Immature natural killer cell (primary cell): Measurements from ENCODE around the gene NEB. TPM values are rescaled to one million over a fixed set of nuclear protein-coding genes. Genes with fewer than 3 reads are reported as not detected.
"Not testable (repeated sequence)": the region's sequence is repeated elsewhere in the genome, so short reads cannot be mapped to it uniquely, and the experiment has no call there.

Experiments
- DNase-seq, 3 donors: peaks; one replicate each; pipeline ENCODE4 v3.0.0; 2022; ENCODE audit warnings: mixed read lengths in 1 of 3
- H3K27ac Mint-ChIP-seq, 6 donors: one replicate each; pipeline ENCODE4 v1.8.0; 2020; ENCODE audit warnings: mixed read lengths in 6 of 6, mild to moderate bottlenecking in 5 of 6, inconsistent platforms in 4 of 6, moderate library complexity in 3 of 6
- H3K27me3 Mint-ChIP-seq, 3 donors: one replicate each; pipeline ENCODE4 v1.8.0; 2020 to 2021; ENCODE audit warnings: low read depth in 3 of 3, mild to moderate bottlenecking in 3 of 3, mixed read lengths in 3 of 3, moderate library complexity in 3 of 3, inconsistent platforms in 1 of 3
- H3K36me3 Mint-ChIP-seq, 3 donors: one replicate each; pipeline ENCODE4 v1.8.0; 2020; ENCODE audit warnings: mixed read lengths in 3 of 3, inconsistent platforms in 2 of 3, mild to moderate bottlenecking in 2 of 3
- H3K4me1 Mint-ChIP-seq, 2 donors: one replicate each; pipeline ENCODE4 v1.8.0; 2020; ENCODE audit warnings: inconsistent platforms in 2 of 2, mild to moderate bottlenecking in 2 of 2, mixed read lengths in 2 of 2, moderate library complexity in 1 of 2
- H3K4me3 Mint-ChIP-seq, 5 donors: one replicate each; pipeline ENCODE4 v1.8.0; 2020; ENCODE audit warnings: mild to moderate bottlenecking in 5 of 5, mixed read lengths in 5 of 5, inconsistent platforms in 3 of 5, moderate library complexity in 3 of 5
- H3K9me3 Mint-ChIP-seq, 6 donors: one replicate each; pipeline ENCODE4 v1.8.0; 2020; ENCODE audit warnings: mild to moderate bottlenecking in 6 of 6, mixed read lengths in 6 of 6, inconsistent platforms in 4 of 6, moderate library complexity in 3 of 6
- polyA plus RNA-seq, 3 donors: library from polyadenylated mRNA; unstranded; fragments of 300-500 nt; fragmentation: Illumina TruSeq; gene quantifications; one replicate each; pipeline ENCODE4 v1.2.3, GENCODE V29; 2021

The NEB gene
- polyA plus RNA-seq, 3 donors from 2014 or later: 0.61 TPM; not detected in 2

GRCh38 chr2:151650456-151650855 is 83.8 kb downstream of the NEB start:
- peaks cover 0 to 11% (median 10%) of the 10 kb centered on the region in 3 donors for H3K36me3 Mint-ChIP-seq
- no peak for DNase-seq
- no peak overlapping the region for H3K4me3 Mint-ChIP-seq
- H3K27me3 Mint-ChIP-seq: no peaks in the 10 kb centered on the region
- no peaks in the 10 kb centered on the region for H3K4me1 Mint-ChIP-seq
- no peak overlapping the region for H3K27ac Mint-ChIP-seq
- H3K9me3 Mint-ChIP-seq: peaks cover 0 to 4% (median 0%) of the 10 kb centered on the region in 6 donors

- no peak for DNase-seq
- H3K4me3 Mint-ChIP-seq: no peak overlapping the region
- no peaks in the 10 kb centered on the region for H3K27me3 Mint-ChIP-seq
- H3K4me1 Mint-ChIP-seq: no peaks in the 10 kb centered on the region
- H3K36me3 Mint-ChIP-seq: peaks cover under 1 to 11% (median 6%) of the 10 kb centered on the region in 3 donors
- peaks cover 0 to 4% (median 0%) of the 10 kb centered on the region in 6 donors for H3K9me3 Mint-ChIP-seq
- H3K27ac Mint-ChIP-seq: no peak overlapping the region
These were observed 84.3 kb downstream of the NEB start for GRCh38 chr2:151649966-151650365.

GRCh38 chr2:151649400-151649799 is 84.9 kb downstream of the NEB start:
- Mint-ChIP-seq H3K4me3 (no peak overlapping the region), H3K4me1 (no peaks in the 10 kb centered on the region), H3K27me3 (no peaks in the 10 kb centered on the region), H3K27ac (no peak overlapping the region), H3K36me3 (peaks cover 5 to 15% (median 7%) of the 10 kb centered on the region in 3 donors), H3K9me3 (peaks cover 0 to 4% (median 0%) of the 10 kb centered on the region in 6 donors)
- no peak for DNase-seq

- not testable (repeated sequence) for H3K9me3 Mint-ChIP-seq, H3K4me3 Mint-ChIP-seq, H3K27me3 Mint-ChIP-seq, H3K4me1 Mint-ChIP-seq, H3K27ac Mint-ChIP-seq, DNase-seq
- peaks cover 5 to 21% (median 14%) of the 10 kb centered on the region in 3 donors for H3K36me3 Mint-ChIP-seq
These were observed 87.8 kb downstream of the NEB start for GRCh38 chr2:151646512-151646911.

- H3K27me3 Mint-ChIP-seq: no peaks in the 10 kb centered on the region
- no peak overlapping the region for H3K27ac Mint-ChIP-seq
- H3K4me3 Mint-ChIP-seq: no peak overlapping the region
- peaks cover 0 to 4% (median 0%) of the 10 kb centered on the region in 6 donors for H3K9me3 Mint-ChIP-seq
- peaks cover 5 to 17% (median 14%) of the 10 kb centered on the region in 3 donors for H3K36me3 Mint-ChIP-seq
- DNase-seq: no peak
- H3K4me1 Mint-ChIP-seq: peaks cover 17 to 18% of the 10 kb centered on the region in 2 donors
These were observed 89.7 kb downstream of the NEB start for GRCh38 chr2:151644580-151644979.

- DNase-seq, H3K4me3 Mint-ChIP-seq: not testable (repeated sequence)
- peaks cover 5 to 11% (median 10%) of the 10 kb centered on the region in 3 donors for H3K36me3 Mint-ChIP-seq
These were observed 92.4 kb downstream of the NEB start for GRCh38 chr2:151641895-151642294.

GRCh38 chr2:151640087-151640486 is 94.2 kb downstream of the NEB start:
- peaks cover 56 to 59% of the 10 kb centered on the region in 2 donors for H3K4me1 Mint-ChIP-seq
- DNase-seq: no peak
- H3K4me3 Mint-ChIP-seq: peak overlapping the region in 2 of 5 donors; percentile 7 to 33
- peak overlapping the region; percentile 73 to 94 (median 90) for H3K27ac Mint-ChIP-seq
- peaks cover 0 to 4% (median 4%) of the 10 kb centered on the region in 3 donors for H3K27me3 Mint-ChIP-seq
- H3K9me3 Mint-ChIP-seq: peaks cover 0 to 4% (median under 1%) of the 10 kb centered on the region in 6 donors
- H3K36me3 Mint-ChIP-seq: peaks cover 8 to 14% (median 11%) of the 10 kb centered on the region in 3 donors

More at GRCh38 chr2:151641895-151642294, 92.4 kb downstream of the NEB start:
- Mint-ChIP-seq H3K27ac (peak overlapping the region in 1 of 6 donors; percentile 71), H3K4me1 (peaks cover 44% of the 10 kb centered on the region in 2 donors)
- H3K9me3 Mint-ChIP-seq, H3K27me3 Mint-ChIP-seq: not testable (repeated sequence)

- Mint-ChIP-seq H3K4me1 (peaks cover 59 to 66% of the 10 kb centered on the region in 2 donors), H3K4me3 (peak overlapping the region; percentile 58 to 83 (median 72)), H3K27me3 (peaks cover 0 to 4% (median 4%) of the 10 kb centered on the region in 3 donors), H3K27ac (peak overlapping the region; percentile 88 to 94 (median 91)), H3K36me3 (peaks cover 5 to 12% (median 6%) of the 10 kb centered on the region in 3 donors), H3K9me3 (peaks cover 0 to 6% (median 2%) of the 10 kb centered on the region in 6 donors)
- DNase-seq: no peak
These were observed 95.3 kb downstream of the NEB start for GRCh38 chr2:151638990-151639389.

GRCh38 chr2:151638191-151638933 is 95.9 kb downstream of the NEB start:
- Mint-ChIP-seq H3K27me3 (peaks cover 0 to 4% (median 4%) of the 10 kb centered on the region in 3 donors), H3K27ac (peak overlapping the region; percentile 88 to 94 (median 91)), H3K4me3 (peak overlapping the region; percentile 72 to 87 (median 83)), H3K4me1 (peaks cover 66 to 72% of the 10 kb centered on the region in 2 donors), H3K36me3 (peaks cover 3 to 13% (median 6%) of the 10 kb centered on the region in 3 donors), H3K9me3 (peaks cover 0 to 8% (median 3%) of the 10 kb centered on the region in 6 donors)
- peak; percentile 48 to 57 (median 48) for DNase-seq

GRCh38 chr2:151637271-151637781 is 97.0 kb downstream of the NEB start:
- peaks cover 70 to 79% of the 10 kb centered on the region in 2 donors for H3K4me1 Mint-ChIP-seq
- DNase-seq: peak; percentile 65 to 72 (median 70)
- peaks cover 0 to 4% (median 4%) of the 10 kb centered on the region in 3 donors for H3K27me3 Mint-ChIP-seq
- peak overlapping the region; percentile 72 to 87 (median 83) for H3K4me3 Mint-ChIP-seq
- peaks cover 3 to 13% (median 6%) of the 10 kb centered on the region in 3 donors for H3K36me3 Mint-ChIP-seq
- H3K9me3 Mint-ChIP-seq: peaks cover 0 to 8% (median 3%) of the 10 kb centered on the region in 6 donors
- peak overlapping the region; percentile 88 to 94 (median 91) for H3K27ac Mint-ChIP-seq

- H3K4me3 Mint-ChIP-seq: peak overlapping the region in 1 of 5 donors; percentile 21
- peaks cover 58 to 82% of the 10 kb centered on the region in 2 donors for H3K4me1 Mint-ChIP-seq
- peaks cover 3 to 23% (median 6%) of the 10 kb centered on the region in 3 donors for H3K36me3 Mint-ChIP-seq
- H3K9me3 Mint-ChIP-seq: peaks cover 0 to 8% (median 3%) of the 10 kb centered on the region in 6 donors
- DNase-seq: no peak
- H3K27ac Mint-ChIP-seq: peak overlapping the region in 1 of 6 donors; percentile 28
- peaks cover 0 to 4% (median 4%) of the 10 kb centered on the region in 3 donors for H3K27me3 Mint-ChIP-seq
These were observed 99.4 kb downstream of the NEB start for GRCh38 chr2:151634736-151635467.

GRCh38 chr2:151632993-151633565 is 101.2 kb downstream of the NEB start:
- peak in 1 of 3 donors; percentile 9 for DNase-seq
- Mint-ChIP-seq H3K27ac (peak overlapping the region in 1 of 6 donors; percentile 2), H3K9me3 (peaks cover 0 to 8% (median 3%) of the 10 kb centered on the region in 6 donors), H3K4me1 (peaks cover 39 to 64% of the 10 kb centered on the region in 2 donors), H3K27me3 (no peaks in the 10 kb centered on the region), H3K36me3 (peaks cover 4 to 28% (median 14%) of the 10 kb centered on the region in 3 donors), H3K4me3 (peak overlapping the region in 2 of 5 donors; percentile 8 to 13)

GRCh38 chr2:151630372-151630771 is 103.9 kb downstream of the NEB start:
- Mint-ChIP-seq H3K27ac (peak overlapping the region in 2 of 6 donors; percentile 23 to 29), H3K4me3 (no peak overlapping the region), H3K27me3 (peaks cover 0 to 2% (median 0%) of the 10 kb centered on the region in 3 donors), H3K9me3 (peaks cover 0 to 8% (median 2%) of the 10 kb centered on the region in 6 donors), H3K36me3 (peaks cover 16 to 39% (median 18%) of the 10 kb centered on the region in 3 donors), H3K4me1 (peaks cover 16 to 38% of the 10 kb centered on the region in 2 donors)
- no peak for DNase-seq
